PC-3 (cell line): Measurements from ENCODE around the gene VPS8. TPM values are rescaled to one million over a fixed set of nuclear protein-coding genes. Genes with fewer than 3 reads are reported as not detected.

Experiments
- ATAC-seq: fragments of 200-7000 bp; cut with Tn5 transposase; 2 replicates; pipeline ENCODE4 v1.9.1; 2020; ENCODE audit warnings: mild to moderate bottlenecking, moderate library complexity
- BruUV-seq: library from RNA; stranded (reverse); fragments of 400-500 nt; replicated peaks from 2 replicates; lab custom pipeline; 2021; lab: Mats Ljungman, UMichigan
- CTCF ChIA-PET: fragments of 300-600 bp; sonication (Branson Sonifier 250); formaldehyde crosslinking; loops from one replicate; lab custom pipeline; 2022; ENCODE audit warnings: antibody characterized with exemption; lab: Charles Lee
- POLR2A ChIA-PET: fragments of 300-600 bp; sonication (Branson Sonifier 250); formaldehyde crosslinking; loops from one replicate; lab custom pipeline; 2022; ENCODE audit warnings: antibody characterized with exemption; ENCODE audit not compliant: unreplicated experiment; lab: Charles Lee
- DNase-seq: peaks from one replicate; pipeline ENCODE4 v3.0.0-alpha.2; 2015
- H2AFZ ChIP-seq: fragments of 300-600 bp; sonication (generic); 2 replicates; pipeline ENCODE4 v1.6.0; 2016; ENCODE audit warnings: antibody characterized with exemption, low read length
- H3F3A ChIP-seq: fragments of 300-600 bp; sonication (generic); one replicate; pipeline ENCODE4 v1.6.0; 2017; ENCODE audit warnings: antibody characterized with exemption, low read length, control low read depth, mild to moderate bottlenecking; ENCODE audit not compliant: unreplicated experiment
- H3K27ac ChIP-seq: fragments of 300-600 bp; sonication (generic); 2 replicates; pipeline ENCODE4 v1.5.1; 2016; ENCODE audit warnings: mild to moderate bottlenecking, low read length
- H3K27me3 ChIP-seq: fragments of 300-600 bp; sonication (generic); 2 replicates; pipeline ENCODE4 v1.6.1; 2016; ENCODE audit warnings: low read length, mixed read lengths
- H3K36me3 ChIP-seq: fragments of 300-600 bp; sonication (generic); 2 replicates; pipeline ENCODE4 v1.6.1; 2016; ENCODE audit warnings: low read depth, mixed run types, low read length, mixed read lengths
- H3K4me1 ChIP-seq: fragments of 300-600 bp; sonication (generic); 2 replicates; pipeline ENCODE4 v1.5.1; 2016; ENCODE audit warnings: low read length; ENCODE audit not compliant: insufficient read depth
- H3K4me2 ChIP-seq: fragments of 300-600 bp; sonication (generic); 2 replicates; pipeline ENCODE4 v1.6.0; 2016; ENCODE audit warnings: low read length
- H3K4me3 ChIP-seq: fragments of 300-600 bp; sonication (generic); 2 replicates; pipeline ENCODE4 v1.5.1; 2016; ENCODE audit warnings: mild to moderate bottlenecking, low read length, mixed read lengths
- H3K79me2 ChIP-seq: fragments of 300-600 bp; sonication (generic); 2 replicates; pipeline ENCODE4 v1.6.1; 2017; ENCODE audit warnings: low read length, mixed read lengths
- H3K9ac ChIP-seq: fragments of 300-600 bp; sonication (generic); 2 replicates; pipeline ENCODE4 v1.6.0; 2016; ENCODE audit warnings: mild to moderate bottlenecking, low read length
- H3K9me2 ChIP-seq: fragments of 300-600 bp; sonication (generic); replicated peaks from 2 replicates; pipeline ENCODE4 v1.6.1; 2016; ENCODE audit warnings: mixed run types, low read length, mixed read lengths
- H3K9me3 ChIP-seq: fragments of 300-600 bp; sonication (generic); 2 replicates; pipeline ENCODE4 v1.6.1; 2016; ENCODE audit warnings: low read length, mixed read lengths
- H4K20me1 ChIP-seq: fragments of 300-600 bp; sonication (generic); 2 replicates; pipeline ENCODE4 v1.6.1; 2016; ENCODE audit warnings: low read length, mixed read lengths
- EZH2 ChIP-seq: fragments of 300-600 bp; sonication (generic); IDR thresholded peaks from one replicate; pipeline ENCODE4 v1.6.1; 2017; ENCODE audit warnings: antibody characterized with exemption, mild to moderate bottlenecking, low read length; ENCODE audit not compliant: unreplicated experiment
- EZH2phosphoT487 ChIP-seq: fragments of 300-600 bp; sonication (generic); IDR thresholded peaks from 2 replicates; pipeline ENCODE4 v1.6.1; 2018; ENCODE audit warnings: mild to moderate bottlenecking, antibody characterized with exemption, low read length, borderline replicate concordance
- intact Hi-C: fragments of 100-400 bp; cut with micrococcal nuclease; formaldehyde crosslinking; loops from 2 replicates; pipeline ENCODE4 v1.9.0; 2023
- total RNA-seq: library from RNA; depleted of rRNA; stranded (reverse); fragments of >200 nt; gene quantifications from 2 replicates; pipeline ENCODE4 v1.2.3, GENCODE V29; 2014
- TF ChIP-seq, protein P1 (sequence below): fragments of 300-600 bp; sonication (generic); conservative IDR thresholded peaks from 2 replicates; pipeline ENCODE4 v1.5.1; 2017; ENCODE audit warnings: antibody characterized with exemption, low read depth, mild to moderate bottlenecking, low read length

Gene VPS8
- total RNA-seq, 1 experiment from 2014 or later, result 38.0 TPM

DNA sequence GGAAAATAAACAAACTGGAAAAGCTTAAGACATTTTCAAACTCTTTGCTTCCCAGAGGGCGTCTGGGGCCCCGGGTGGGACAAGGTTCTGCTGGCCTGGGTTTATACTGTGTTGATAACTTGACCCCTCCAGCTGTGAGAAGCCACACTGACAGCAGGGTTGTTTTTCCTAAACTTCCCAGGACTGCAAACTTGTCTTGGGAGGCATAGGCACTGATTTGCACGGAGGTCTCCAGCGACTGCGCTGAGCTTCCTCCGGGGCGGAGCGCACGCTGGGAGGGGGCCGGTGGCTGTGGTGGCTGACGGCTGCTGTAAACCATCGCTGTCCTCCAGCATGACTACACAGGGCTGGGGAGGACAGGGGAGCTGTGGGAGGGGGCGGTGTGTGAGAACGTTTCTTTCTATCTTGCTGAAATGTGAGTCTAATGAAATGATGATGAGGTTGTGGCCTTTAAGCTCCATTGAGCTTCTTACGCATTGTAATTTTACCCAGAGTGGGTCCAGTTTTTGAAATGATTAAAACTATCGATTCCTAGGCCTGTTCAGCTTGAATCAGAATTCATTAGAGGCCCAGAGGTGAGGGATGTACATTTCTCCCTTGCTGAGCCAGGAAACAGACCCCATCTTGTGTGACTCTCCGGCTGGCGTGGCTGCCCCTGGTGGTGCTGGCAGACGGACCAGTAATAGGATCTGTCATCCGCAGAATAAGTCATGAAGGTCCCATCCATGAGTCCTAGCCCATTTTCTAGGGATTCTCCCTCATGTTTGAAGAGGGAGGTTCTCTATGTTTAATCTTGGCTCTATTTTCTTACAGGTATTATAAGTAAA is 40.5 kb upstream of the VPS8 start:
- H3F3A ChIP-seq, result no peaks in the 10 kb centered on the region
- no peaks in the 10 kb centered on the region for H3K27me3 ChIP-seq
- H3K36me3 ChIP-seq, result no peaks in the 10 kb centered on the region
- ATAC-seq (no peak), DNase-seq (no peak)
- H3K27ac ChIP-seq, result no peak overlapping the region
- intact Hi-C loops, result no loop called here
- H3K9me2 ChIP-seq, result no peaks in the 10 kb centered on the region
- no peak overlapping the region for H2AFZ ChIP-seq
- no peaks in the 10 kb centered on the region for H3K9me3 ChIP-seq
- no peaks in the 10 kb centered on the region for H3K79me2 ChIP-seq
- H4K20me1 ChIP-seq, result no peaks in the 10 kb centered on the region
- H3K4me1 ChIP-seq, result no peaks in the 10 kb centered on the region
- no peak overlapping the region for H3K9ac ChIP-seq
- BruUV-seq, result no TSS peak
- CTCF ChIA-PET, result no interaction called here
- POLR2A ChIA-PET, result no interaction called here
- no peak overlapping the region for H3K4me2 ChIP-seq
- no peak overlapping the region for H3K4me3 ChIP-seq
- TF ChIP-seq, protein P1, sequence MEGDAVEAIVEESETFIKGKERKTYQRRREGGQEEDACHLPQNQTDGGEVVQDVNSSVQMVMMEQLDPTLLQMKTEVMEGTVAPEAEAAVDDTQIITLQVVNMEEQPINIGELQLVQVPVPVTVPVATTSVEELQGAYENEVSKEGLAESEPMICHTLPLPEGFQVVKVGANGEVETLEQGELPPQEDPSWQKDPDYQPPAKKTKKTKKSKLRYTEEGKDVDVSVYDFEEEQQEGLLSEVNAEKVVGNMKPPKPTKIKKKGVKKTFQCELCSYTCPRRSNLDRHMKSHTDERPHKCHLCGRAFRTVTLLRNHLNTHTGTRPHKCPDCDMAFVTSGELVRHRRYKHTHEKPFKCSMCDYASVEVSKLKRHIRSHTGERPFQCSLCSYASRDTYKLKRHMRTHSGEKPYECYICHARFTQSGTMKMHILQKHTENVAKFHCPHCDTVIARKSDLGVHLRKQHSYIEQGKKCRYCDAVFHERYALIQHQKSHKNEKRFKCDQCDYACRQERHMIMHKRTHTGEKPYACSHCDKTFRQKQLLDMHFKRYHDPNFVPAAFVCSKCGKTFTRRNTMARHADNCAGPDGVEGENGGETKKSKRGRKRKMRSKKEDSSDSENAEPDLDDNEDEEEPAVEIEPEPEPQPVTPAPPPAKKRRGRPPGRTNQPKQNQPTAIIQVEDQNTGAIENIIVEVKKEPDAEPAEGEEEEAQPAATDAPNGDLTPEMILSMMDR, result no peak
- TF ChIP-seq EZH2phosphoT487 (no peak), EZH2 (no peak)

DNA sequence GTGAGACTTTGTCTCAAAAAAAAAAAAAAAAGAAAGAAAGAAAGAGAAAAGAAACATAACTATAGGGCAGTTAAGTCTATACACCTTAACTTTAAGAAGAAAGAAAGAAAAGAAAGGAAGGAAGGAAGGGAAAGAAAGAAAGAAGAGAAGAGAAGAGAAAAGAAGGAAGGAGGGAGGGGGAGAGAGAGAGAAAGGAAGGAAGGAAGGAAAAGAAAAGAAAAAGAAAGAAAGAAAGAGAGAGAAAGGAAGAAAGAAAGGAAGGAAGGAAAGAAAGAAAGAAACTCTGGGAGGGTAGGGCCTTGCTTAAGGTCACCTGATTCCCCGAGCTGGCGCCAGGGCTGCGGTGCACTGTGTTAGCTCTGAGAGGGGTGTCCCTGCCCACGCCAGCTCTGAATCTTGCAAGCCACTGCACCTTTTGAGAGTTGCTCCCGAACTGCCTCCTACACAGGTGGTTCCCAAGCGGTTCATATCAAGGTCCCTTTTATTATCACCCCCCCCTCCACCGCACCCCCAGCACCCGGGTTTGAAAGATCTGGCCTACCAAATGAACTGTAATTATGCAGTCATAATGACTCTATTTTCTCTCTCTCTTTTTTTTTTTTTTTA is 39.2 kb upstream of the VPS8 start:
- ATAC-seq, result no peak
- ChIA-PET CTCF (interaction anchor here (0.6 to 1.1 kb wide), 2 partner anchors 54 to 211 kb away, joined by 3 to 5 read pairs; partner anchors contain the start of gene EPHB3), POLR2A (no interaction called here)
- no peaks in the 10 kb centered on the region for H3K9me2 ChIP-seq
- no peaks in the 10 kb centered on the region for H3F3A ChIP-seq
- H3K36me3 ChIP-seq, result no peaks in the 10 kb centered on the region
- no peaks in the 10 kb centered on the region for H3K79me2 ChIP-seq
- no peaks in the 10 kb centered on the region for H4K20me1 ChIP-seq
- no peak overlapping the region for H3K4me3 ChIP-seq
- no peak overlapping the region for H3K4me2 ChIP-seq
- no peak for DNase-seq
- intact Hi-C loops, result no loop called here
- H3K27ac ChIP-seq, result no peak overlapping the region
- BruUV-seq, result no TSS peak
- H3K9ac ChIP-seq, result no peak overlapping the region
- no peaks in the 10 kb centered on the region for H3K4me1 ChIP-seq
- TF ChIP-seq EZH2phosphoT487, result no peak
- TF ChIP-seq, protein P1, result no peak
- TF ChIP-seq EZH2, result no peak
- H3K27me3 ChIP-seq, result no peaks in the 10 kb centered on the region
- H3K9me3 ChIP-seq, result no peaks in the 10 kb centered on the region
- no peak overlapping the region for H2AFZ ChIP-seq
